ENCODE data around the gene YY1.

YY1 gene

GRCh38 chr14:100313464-100314230 lies 74.7 kb downstream of the YY1 start:
- TF ChIP-seq, protein P1, sequence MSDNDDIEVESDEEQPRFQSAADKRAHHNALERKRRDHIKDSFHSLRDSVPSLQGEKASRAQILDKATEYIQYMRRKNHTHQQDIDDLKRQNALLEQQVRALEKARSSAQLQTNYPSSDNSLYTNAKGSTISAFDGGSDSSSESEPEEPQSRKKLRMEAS (IDR thresholded peaks at IDR 0.05; ENCODE audit: low read depth, low read length): no peak
- no peak for TF ChIP-seq CTCF (IDR thresholded peaks at IDR 0.05; ENCODE audit: low read depth, low read length)
- no peak for TF ChIP-seq POLR2A (IDR thresholded peaks at IDR 0.05; ENCODE audit: extremely low read depth, insufficient read length)
- no peak for TF ChIP-seq MYC (IDR thresholded peaks at IDR 0.05; ENCODE audit: low read depth, low read length)
- DNase-seq (ENCODE audit: low read depth): no peak
- no peak overlapping the region for H3K4me3 ChIP-seq (ENCODE audit: low read depth, low read length)

GRCh38 chr14:100314724-100315123 lies 75.8 kb downstream of the YY1 start:
- no peak for DNase-seq (ENCODE audit: low read depth)
- H3K4me3 ChIP-seq (ENCODE audit: low read depth, low read length): no peak overlapping the region
- no peak for TF ChIP-seq CTCF (IDR thresholded peaks at IDR 0.05; ENCODE audit: low read depth, low read length)
- TF ChIP-seq, protein P1 (IDR thresholded peaks at IDR 0.05; ENCODE audit: low read depth, low read length): no peak
- no peak for TF ChIP-seq POLR2A (IDR thresholded peaks at IDR 0.05; ENCODE audit: extremely low read depth, insufficient read length)
- no peak for TF ChIP-seq MYC (IDR thresholded peaks at IDR 0.05; ENCODE audit: low read depth, low read length)

DNA sequence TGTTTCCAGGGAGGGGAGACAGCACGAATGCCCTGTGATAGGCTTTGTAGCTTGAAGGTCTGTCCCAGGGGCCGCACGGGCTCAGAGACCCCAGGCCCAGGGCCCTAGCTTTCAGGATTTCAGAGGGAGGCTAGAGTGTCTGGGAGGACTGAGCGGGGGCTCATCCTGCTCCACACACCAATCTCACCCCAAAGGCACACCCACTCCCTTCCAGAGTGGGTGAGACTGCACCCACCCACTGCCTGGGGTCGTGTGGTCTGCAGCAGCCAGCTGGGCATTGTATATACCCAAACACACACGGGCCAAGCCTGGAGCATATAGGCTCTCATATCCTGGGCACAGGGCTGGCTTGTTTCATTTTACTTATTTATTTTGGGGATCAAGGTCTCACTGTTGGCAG lies 78.4 kb downstream of the YY1 start:
- DNase-seq (ENCODE audit: low read depth): no peak

GRCh38 chr14:100317912-100318808 lies 79.2 kb downstream of the YY1 start:
- DNase-seq (ENCODE audit: low read depth): peak; percentile 68
- TF ChIP-seq, protein P1 (IDR thresholded peaks at IDR 0.05; ENCODE audit: low read depth, low read length): no peak
- peak; percentile 60 for TF ChIP-seq CTCF (IDR thresholded peaks at IDR 0.05; ENCODE audit: low read depth, low read length)
- H3K4me3 ChIP-seq (ENCODE audit: low read depth, low read length): no peak overlapping the region

More for the DNA sequence above, 78.4 kb downstream of the YY1 start:
- no peak overlapping the region for H3K4me3 ChIP-seq (ENCODE audit: low read depth, low read length)
- TF ChIP-seq MYC (IDR thresholded peaks at IDR 0.05; ENCODE audit: low read depth, low read length) (no peak), POLR2A (IDR thresholded peaks at IDR 0.05; ENCODE audit: extremely low read depth, insufficient read length) (no peak), CTCF (IDR thresholded peaks at IDR 0.05; ENCODE audit: low read depth, low read length) (no peak)
- TF ChIP-seq, protein P1 (IDR thresholded peaks at IDR 0.05; ENCODE audit: low read depth, low read length): no peak

DNA sequence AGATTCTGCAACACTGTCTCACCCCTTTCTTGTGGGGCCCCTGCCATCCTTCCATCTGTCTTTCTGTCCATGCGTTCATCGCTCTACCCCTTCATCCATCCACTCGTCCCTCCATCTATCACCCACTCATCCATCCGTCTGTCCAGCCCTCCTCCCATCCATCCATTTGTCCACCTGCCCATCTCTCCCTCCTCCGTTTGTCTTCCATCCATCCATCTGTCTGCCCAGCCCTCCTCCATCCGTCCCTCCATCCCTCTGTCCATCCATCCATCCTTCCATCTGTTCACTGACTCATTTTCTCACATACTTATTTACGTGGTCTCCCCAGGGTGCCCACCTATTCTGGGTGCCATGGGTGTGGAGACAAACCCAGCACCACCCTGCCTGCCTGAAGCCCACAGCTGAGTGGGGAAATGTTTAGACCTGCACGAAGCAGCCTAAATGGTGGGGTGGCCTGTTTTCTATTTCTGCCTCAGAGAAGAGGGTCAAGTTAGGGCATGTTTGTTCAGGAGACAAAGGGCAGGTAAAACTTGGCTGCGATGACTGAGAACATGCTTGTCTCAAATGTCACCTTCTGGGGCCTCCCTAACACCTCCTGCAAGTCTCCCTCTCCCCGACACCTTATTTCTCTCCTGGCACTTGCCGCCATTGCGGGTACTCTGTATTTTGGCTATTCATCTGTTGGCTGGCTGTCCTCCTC lies 81.4 kb downstream of the YY1 start:
- DNase-seq (ENCODE audit: low read depth): no peak
- H3K4me3 ChIP-seq (ENCODE audit: low read depth, low read length): no peak overlapping the region
- TF ChIP-seq, protein P1 (IDR thresholded peaks at IDR 0.05; ENCODE audit: low read depth, low read length): no peak
- TF ChIP-seq MYC (IDR thresholded peaks at IDR 0.05; ENCODE audit: low read depth, low read length): no peak
- no peak for TF ChIP-seq POLR2A (IDR thresholded peaks at IDR 0.05; ENCODE audit: extremely low read depth, insufficient read length)
- no peak for TF ChIP-seq CTCF (IDR thresholded peaks at IDR 0.05; ENCODE audit: low read depth, low read length)
